Measurements from ENCODE around the gene NPL.

GRCh38 chr1:182794091-182794490, 4.5 kb downstream of the NPL start:
- TF ChIP-seq POLR2AphosphoS5 (IDR thresholded peaks at IDR 0.05) (no peak), POLR2A (IDR thresholded peaks at IDR 0.05) (no peak), CTCF (IDR thresholded peaks at IDR 0.05) (no peak)
